Hindlimb muscle (tissue), 1 donor: Measurements from ENCODE around the gene KCNK6. TPM values are rescaled to one million over a fixed set of nuclear protein-coding genes. Genes with fewer than 3 reads are reported as not detected.
"Not testable (repeated sequence)": the region's sequence is repeated elsewhere in the genome, so short reads cannot be mapped to it uniquely, and the experiment has no call there.

Experiments used
- DNase-seq: peaks from one replicate; pipeline ENCODE4 v3.0.0-alpha.2; 2013
- polyA plus RNA-seq: library from polyadenylated mRNA; unstranded; fragments of 120-200 nt; gene quantifications from one replicate; pipeline ENCODE4 v1.2.1, GENCODE V29; 2013; ENCODE audit not compliant: insufficient read length

Gene KCNK6
- polyA plus RNA-seq, 1 donor = 2.2 TPM

DNA sequence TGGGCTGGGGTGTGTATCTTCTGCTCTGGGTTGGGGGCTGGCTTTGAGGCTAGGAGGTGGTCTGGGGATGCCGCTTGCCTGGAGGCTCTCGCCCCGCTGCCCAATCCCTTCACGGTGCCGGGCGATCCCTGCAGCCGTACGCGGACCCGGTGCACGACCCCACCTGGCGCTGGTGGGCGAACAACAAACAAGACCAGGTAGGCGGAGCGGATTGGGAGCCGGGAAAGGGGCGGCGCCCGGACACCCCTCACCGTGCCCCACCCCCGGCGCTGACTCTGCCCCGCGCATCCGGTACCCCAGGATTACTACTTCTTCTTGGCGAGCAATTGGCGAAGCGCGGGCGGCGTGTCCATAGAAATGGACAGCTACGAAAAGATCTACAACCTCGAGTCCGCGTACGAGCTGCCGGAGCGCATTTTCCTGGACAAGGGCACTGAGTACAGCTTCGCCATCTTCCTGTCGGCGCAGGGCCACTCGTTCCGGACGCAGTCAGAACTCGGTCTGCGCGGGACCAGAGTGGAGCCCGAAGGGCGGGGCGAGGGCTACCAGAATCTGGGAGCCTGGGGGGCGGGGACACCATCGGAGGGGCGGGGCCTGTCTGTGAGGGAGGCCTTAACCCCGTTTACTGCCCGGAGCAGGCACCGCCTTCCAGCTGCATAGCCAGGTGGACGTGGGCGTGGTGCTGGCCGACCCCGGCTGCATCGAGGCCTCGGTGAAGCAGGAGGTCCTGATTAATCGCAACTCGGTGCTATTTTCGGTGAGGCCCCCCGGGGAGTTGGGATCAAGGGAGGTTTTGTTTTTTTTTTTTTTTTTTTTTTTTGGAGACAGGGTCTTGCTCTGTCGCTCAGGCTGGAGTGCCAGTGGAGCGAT lies 42.7 kb downstream of the KCNK6 start:
- no peak for DNase-seq

- not testable (repeated sequence) for DNase-seq
Measured at GRCh38 chr19:38362946-38363688, 43.5 kb downstream of the KCNK6 start.

GRCh38 chr19:38367041-38367440 lies 47.4 kb downstream of the KCNK6 start:
- no peak for DNase-seq

- no peak for DNase-seq
Measured at GRCh38 chr19:38369584-38369983, 49.9 kb downstream of the KCNK6 start.

- DNase-seq = no peak
Measured at GRCh38 chr19:38370299-38370698, 50.7 kb downstream of the KCNK6 start.

GRCh38 chr19:38371081-38371480 lies 51.4 kb downstream of the KCNK6 start:
- no peak for DNase-seq

GRCh38 chr19:38373907-38374331 lies 54.3 kb downstream of the KCNK6 start:
- no peak for DNase-seq

GRCh38 chr19:38374332-38375097 lies 54.9 kb downstream of the KCNK6 start, which contains the start of gene PSMD8:
Gene PSMD8 (plus strand): TSS chr19:38374571. CDS start chr19:38374602, 31 bp downstream.
- peak; percentile 98 for DNase-seq

DNA sequence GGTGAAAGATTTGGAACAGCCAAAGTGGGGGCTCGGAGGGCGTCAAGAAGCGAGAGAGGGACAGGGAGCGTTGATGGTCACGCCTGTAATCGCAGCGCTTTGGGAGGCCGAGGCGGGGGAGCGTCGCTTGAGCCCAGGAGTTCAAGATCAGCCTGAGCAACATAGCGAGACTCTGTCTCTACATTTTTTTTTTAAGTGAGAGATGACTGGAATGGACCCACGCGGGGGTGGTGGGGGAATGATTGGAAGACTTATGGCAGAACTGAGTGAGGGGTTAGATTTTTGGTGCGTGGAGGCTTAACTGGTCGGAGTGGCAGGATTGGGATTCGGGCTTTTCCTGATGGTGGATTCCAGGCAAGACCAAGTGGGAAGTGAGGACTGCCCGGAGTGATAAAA lies 55.5 kb downstream of the KCNK6 start:
- no peak for DNase-seq

- DNase-seq = no peak
Measured at GRCh38 chr19:38375748-38376147, 56.1 kb downstream of the KCNK6 start.

GRCh38 chr19:38376576-38376975 lies 56.9 kb downstream of the KCNK6 start:
- DNase-seq = no peak

GRCh38 chr19:38377052-38377451 lies 57.4 kb downstream of the KCNK6 start:
- no peak for DNase-seq

DNA sequence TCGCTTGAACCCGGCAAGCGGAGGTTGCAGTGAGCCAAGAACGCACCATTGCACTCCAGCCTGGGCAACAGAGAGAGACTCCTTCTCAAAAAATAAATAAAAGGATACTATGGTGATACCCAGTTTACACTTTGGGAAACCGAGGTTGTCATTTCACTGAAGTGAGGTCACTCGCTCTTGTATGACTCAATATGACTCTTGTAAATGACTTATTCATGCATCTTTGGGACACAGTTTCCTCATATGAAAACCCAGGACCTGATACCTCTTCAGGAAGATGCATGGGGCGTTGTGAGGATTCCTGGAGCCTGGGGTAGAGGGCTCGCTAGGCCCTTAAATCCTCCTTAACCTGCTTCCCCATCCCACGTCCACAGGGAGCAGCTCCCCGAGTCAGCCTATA lies 59.2 kb downstream of the KCNK6 start:
- no peak for DNase-seq

GRCh38 chr19:38381138-38381537 lies 61.5 kb downstream of the KCNK6 start:
- DNase-seq = no peak

Other genes starting within 250 kb of the KCNK6 start
- gene DPF1, start 95.6 kb upstream of the KCNK6 start, polyA plus RNA-seq = 2.4 TPM
- 14.5 TPM for gene PPP1R14A, start 63.5 kb upstream of the KCNK6 start, polyA plus RNA-seq
- 5.2 TPM for gene SPINT2, start 55.3 kb upstream of the KCNK6 start, polyA plus RNA-seq
- gene C19orf33, start 15.6 kb upstream of the KCNK6 start, polyA plus RNA-seq = not detected
- 27.4 TPM for gene YIF1B, start 3.9 kb upstream of the KCNK6 start, polyA plus RNA-seq
- 2.7 TPM for gene CATSPERG, start 16.0 kb downstream of the KCNK6 start, polyA plus RNA-seq
- 120 TPM for gene PSMD8, start 54.7 kb downstream of the KCNK6 start, polyA plus RNA-seq
- gene GGN, start 68.2 kb downstream of the KCNK6 start, polyA plus RNA-seq = 0.49 TPM
- 0.49 TPM for gene SPRED3, start 68.9 kb downstream of the KCNK6 start, polyA plus RNA-seq
- 13.3 TPM for gene FAM98C, start 83.2 kb downstream of the KCNK6 start, polyA plus RNA-seq
- 2.8 TPM for gene RASGRP4, start 106.4 kb downstream of the KCNK6 start, polyA plus RNA-seq
- gene RYR1, start 113.8 kb downstream of the KCNK6 start, polyA plus RNA-seq = 771 TPM